Nephron progenitor cell (in vitro differentiated cells): ENCODE data around the gene SPACA5.
"Not testable (repeated sequence)": the region's sequence is repeated elsewhere in the genome, so short reads cannot be mapped to it uniquely, and the experiment has no call there.

Source experiments
- DNase-seq: peaks from one replicate; pipeline ENCODE4 v3.0.0; 2021
- H3K27ac Mint-ChIP-seq: 2 replicates; pipeline ENCODE4 v1.8.0; 2021; ENCODE audit warnings: mild to moderate bottlenecking, moderate library complexity, mixed read lengths
- H3K27me3 Mint-ChIP-seq: 2 replicates; pipeline ENCODE4 v1.8.0; 2021; ENCODE audit warnings: mild to moderate bottlenecking, low read depth, mixed read lengths; ENCODE audit not compliant: poor library complexity
- H3K36me3 Mint-ChIP-seq: 2 replicates; pipeline ENCODE4 v1.8.0; 2021; ENCODE audit warnings: low read depth, mixed read lengths
- H3K4me1 Mint-ChIP-seq: 2 replicates; pipeline ENCODE4 v1.8.0; 2021; ENCODE audit warnings: mixed read lengths
- H3K4me3 Mint-ChIP-seq: 2 replicates; pipeline ENCODE4 v1.8.0; 2021; ENCODE audit warnings: mild to moderate bottlenecking, moderate library complexity, mixed read lengths
- H3K9me3 Mint-ChIP-seq: 2 replicates; pipeline ENCODE4 v1.8.0; 2021; ENCODE audit warnings: mild to moderate bottlenecking, moderate library complexity, mixed read lengths
- CTCF ChIP-seq: fragments of 200-600 bp; sonication (generic); IDR thresholded peaks from 2 replicates; pipeline ENCODE4 v1.5.0; 2021; ENCODE audit warnings: antibody characterized with exemption

Gene SPACA5

GRCh38 chrX:48002319-48002718, 4.5 kb upstream of the SPACA5 start:
- no peak for DNase-seq
- Mint-ChIP-seq H3K27ac (no peak overlapping the region), H3K4me1 (peaks cover 16% of the 10 kb centered on the region), H3K27me3 (peaks cover 2% of the 10 kb centered on the region), H3K4me3 (peak overlapping the region; percentile 56), H3K36me3 (peaks cover 36% of the 10 kb centered on the region), H3K9me3 (peaks cover 50% of the 10 kb centered on the region)
- no peak for TF ChIP-seq CTCF

GRCh38 chrX:48002929-48003328, 3.9 kb upstream of the SPACA5 start:
- H3K4me3 Mint-ChIP-seq, result peak overlapping the region; percentile 98
- no peak for TF ChIP-seq CTCF
- peaks cover 30% of the 10 kb centered on the region for H3K36me3 Mint-ChIP-seq
- DNase-seq, result no peak
- H3K4me1 Mint-ChIP-seq, result peaks cover 16% of the 10 kb centered on the region
- H3K27me3 Mint-ChIP-seq, result peaks cover 2% of the 10 kb centered on the region
- H3K9me3 Mint-ChIP-seq, result peaks cover 44% of the 10 kb centered on the region
- H3K27ac Mint-ChIP-seq, result no peak overlapping the region

GRCh38 chrX:48003367-48003757, 3.4 kb upstream of the SPACA5 start:
- Mint-ChIP-seq H3K9me3 (peaks cover 39% of the 10 kb centered on the region), H3K36me3 (peaks cover 26% of the 10 kb centered on the region), H3K27me3 (peaks cover 2% of the 10 kb centered on the region), H3K4me1 (peaks cover 16% of the 10 kb centered on the region), H3K4me3 (peak overlapping the region; percentile 98), H3K27ac (peak overlapping the region; percentile 90)
- no peak for TF ChIP-seq CTCF
- DNase-seq, result peak; percentile 2

- H3K9me3 Mint-ChIP-seq, result peaks cover 35% of the 10 kb centered on the region
- peaks cover 2% of the 10 kb centered on the region for H3K27me3 Mint-ChIP-seq
- H3K36me3 Mint-ChIP-seq, result peaks cover 20% of the 10 kb centered on the region
- H3K4me1 Mint-ChIP-seq, result peaks cover 16% of the 10 kb centered on the region
- H3K27ac Mint-ChIP-seq, result peak within 1 kb of the TSS; percentile 90
- H3K4me3 Mint-ChIP-seq, result peak within 1 kb of the TSS; percentile 98
- peak; percentile 94 for DNase-seq
- TF ChIP-seq CTCF, result no peak
Measured at GRCh38 chrX:48003758-48004457, 2.9 kb upstream of the SPACA5 start, which contains the start of gene ZNF182. Gene ZNF182, minus strand, starts transcription at chrX:48003989. Its CDS starts 1,380 bp downstream, at chrX:48002609.

GRCh38 chrX:48009445-48009960, 2.7 kb downstream of the SPACA5 start:
- H3K27me3 Mint-ChIP-seq, H3K4me1 Mint-ChIP-seq, H3K27ac Mint-ChIP-seq, H3K4me3 Mint-ChIP-seq, DNase-seq, H3K36me3 Mint-ChIP-seq: not testable (repeated sequence)
- peaks cover 20% of the 10 kb centered on the region for H3K9me3 Mint-ChIP-seq

GRCh38 chrX:48016583-48017310, 10.0 kb downstream of the SPACA5 start:
- not testable (repeated sequence) for H3K27ac Mint-ChIP-seq, H3K4me1 Mint-ChIP-seq, H3K36me3 Mint-ChIP-seq, H3K4me3 Mint-ChIP-seq, H3K27me3 Mint-ChIP-seq, DNase-seq
- H3K9me3 Mint-ChIP-seq, result peaks cover 33% of the 10 kb centered on the region

GRCh38 chrX:48019892-48020291, 13.1 kb downstream of the SPACA5 start:
- H3K27ac Mint-ChIP-seq, H3K36me3 Mint-ChIP-seq, H3K27me3 Mint-ChIP-seq, H3K4me3 Mint-ChIP-seq, H3K4me1 Mint-ChIP-seq, DNase-seq: not testable (repeated sequence)
- peaks cover 35% of the 10 kb centered on the region for H3K9me3 Mint-ChIP-seq

- Mint-ChIP-seq H3K4me3 (peak overlapping the region; percentile 95), H3K9me3 (peaks cover 39% of the 10 kb centered on the region)
- not testable (repeated sequence) for H3K4me1 Mint-ChIP-seq, DNase-seq, H3K27me3 Mint-ChIP-seq, H3K36me3 Mint-ChIP-seq, H3K27ac Mint-ChIP-seq
Measured at GRCh38 chrX:48020472-48020871, 13.7 kb downstream of the SPACA5 start.
